Stimulated activated CD4-positive, alpha-beta T cell treated with anti-CD3 and anti-CD28 coated beads, Interleukin-2, amount 100 ng/mL, for 48 hours (primary cell): ENCODE measurements around the gene KDM5A.

Source experiments
- DNase-seq, 2 donors: peaks; one replicate each; pipeline ENCODE4 v3.0.0-alpha.2; 2020

Gene KDM5A

DNA sequence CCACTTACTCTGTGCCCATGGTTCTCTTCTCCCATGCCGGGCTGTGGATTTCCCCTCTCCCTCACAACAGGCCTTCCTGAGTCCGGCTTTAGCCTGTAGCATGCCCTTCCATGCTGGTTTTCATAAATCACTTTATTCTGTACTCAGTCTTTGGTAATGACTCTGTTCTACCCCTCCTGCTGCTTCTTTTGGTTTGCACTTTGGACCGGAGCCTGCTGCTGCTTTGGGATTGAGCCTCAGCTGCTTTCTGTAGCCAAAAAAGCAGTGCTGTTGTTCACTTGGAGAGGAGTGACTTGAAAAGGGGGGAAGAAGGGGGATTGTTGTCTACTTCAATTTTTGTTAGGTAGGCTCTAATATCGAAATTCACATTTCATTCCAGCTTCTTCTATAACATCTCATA is 118.0 kb downstream of the KDM5A start:
- DNase-seq: no peak

- no peak for DNase-seq
These were observed 119.9 kb downstream of the KDM5A start for GRCh38 chr12:269191-269590.

- no peak for DNase-seq
These were observed 120.7 kb downstream of the KDM5A start for GRCh38 chr12:268483-268840.

- no peak for DNase-seq
These were observed 121.3 kb downstream of the KDM5A start for GRCh38 chr12:267581-268482.

DNA sequence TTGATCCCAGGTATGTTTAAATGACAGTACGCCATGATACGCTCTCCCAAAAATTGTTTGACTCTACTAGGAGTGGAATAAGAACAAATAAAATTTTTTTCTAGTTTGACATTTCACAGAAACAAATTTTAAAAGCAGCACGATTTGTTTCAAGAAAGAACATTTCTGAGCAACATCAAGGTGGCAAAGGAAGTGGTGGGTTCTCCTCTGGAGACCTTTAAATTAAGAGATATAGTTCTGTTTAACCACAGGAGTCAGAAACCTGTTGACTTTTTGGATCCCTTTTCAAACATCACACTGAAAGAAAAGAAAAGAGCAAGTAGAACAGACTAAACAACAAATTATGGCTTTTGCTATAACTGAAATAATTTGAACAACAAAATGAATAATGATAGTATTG is 124.0 kb downstream of the KDM5A start:
- DNase-seq: no peak

DNA sequence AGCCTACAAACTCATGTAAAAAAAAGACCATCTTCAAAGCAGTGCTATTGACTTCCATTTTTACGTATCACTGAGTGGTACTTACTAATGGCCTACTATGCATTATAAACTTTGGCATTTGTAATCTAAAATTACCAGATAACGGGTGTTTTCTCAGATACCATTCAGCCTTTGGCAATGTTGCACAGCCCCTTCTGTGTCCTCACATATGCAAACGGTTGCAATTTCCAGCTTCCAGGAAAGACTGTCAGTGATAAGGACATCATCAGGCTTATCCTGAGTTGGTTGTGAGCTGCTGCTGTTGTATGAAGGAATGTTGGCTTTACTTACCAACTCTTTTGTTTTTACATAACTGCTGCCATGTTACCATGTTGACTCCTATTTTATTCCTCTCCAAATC is 124.9 kb downstream of the KDM5A start:
- no peak for DNase-seq

- no peak for DNase-seq
These were observed 125.5 kb downstream of the KDM5A start for GRCh38 chr12:263574-263973.

- DNase-seq: no peak
These were observed 126.3 kb downstream of the KDM5A start, which contains the start of gene SLC6A13 for GRCh38 chr12:262817-263216. Gene SLC6A13 (minus strand): TSS chr12:262836. CDS start chr12:260052, 2,784 bp downstream.

DNA sequence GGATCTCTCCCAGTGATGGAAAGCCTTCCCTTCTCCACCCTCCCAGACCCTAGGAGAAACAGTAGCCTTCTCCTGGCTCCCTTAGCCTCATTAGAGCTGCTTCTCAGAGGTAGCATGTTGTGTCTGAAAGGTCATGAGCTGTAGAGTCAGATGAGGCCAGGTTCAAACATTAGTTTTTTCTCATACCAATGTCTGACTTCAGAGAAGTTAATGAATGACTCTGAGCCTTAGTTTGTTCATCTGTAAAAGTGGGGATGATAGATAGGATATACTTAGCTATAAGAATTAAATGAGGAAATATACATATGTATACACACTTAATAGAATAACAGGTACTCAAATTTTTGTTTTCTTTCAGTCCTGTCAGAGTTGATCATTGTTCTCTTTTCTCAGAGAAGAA is 127.0 kb downstream of the KDM5A start:
- no peak for DNase-seq

DNA sequence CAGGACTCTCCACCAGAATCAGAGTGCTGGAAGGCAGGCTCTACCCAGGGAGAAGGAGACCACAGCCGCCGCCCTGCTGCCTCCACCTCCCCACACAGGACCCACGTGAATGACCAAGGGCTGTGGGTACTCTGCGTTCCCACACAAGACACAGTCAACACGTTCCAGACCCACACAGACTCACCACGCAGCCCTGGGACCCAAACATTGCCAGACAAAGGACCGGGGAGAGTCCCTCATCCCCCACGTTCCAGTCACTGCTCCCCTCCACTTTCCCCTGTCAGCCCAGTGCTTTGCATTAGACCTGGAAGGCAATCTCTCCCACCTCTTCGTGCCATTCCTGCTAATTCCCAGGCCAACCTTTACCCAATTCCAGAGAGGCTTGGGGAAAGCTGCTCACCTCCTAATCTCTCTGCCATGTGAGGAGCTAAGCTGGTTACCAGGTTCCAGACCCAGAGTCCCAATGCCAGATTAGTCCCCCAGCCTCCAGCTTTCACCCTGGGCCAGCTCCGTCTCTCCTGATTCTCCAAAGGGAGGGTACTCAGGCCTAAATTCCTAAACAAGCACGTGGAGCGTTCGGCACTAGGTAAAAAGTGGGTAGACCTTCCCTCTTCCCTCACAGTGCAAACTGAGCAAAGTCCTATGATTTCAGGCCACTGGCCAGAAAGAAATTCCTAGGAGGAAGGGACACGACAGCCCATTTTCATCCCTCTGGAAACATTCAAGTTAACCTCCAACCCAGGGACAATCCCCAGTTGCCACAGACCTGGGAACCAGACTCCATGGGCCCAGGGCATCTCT is 131.4 kb downstream of the KDM5A start:
- DNase-seq: no peak

DNA sequence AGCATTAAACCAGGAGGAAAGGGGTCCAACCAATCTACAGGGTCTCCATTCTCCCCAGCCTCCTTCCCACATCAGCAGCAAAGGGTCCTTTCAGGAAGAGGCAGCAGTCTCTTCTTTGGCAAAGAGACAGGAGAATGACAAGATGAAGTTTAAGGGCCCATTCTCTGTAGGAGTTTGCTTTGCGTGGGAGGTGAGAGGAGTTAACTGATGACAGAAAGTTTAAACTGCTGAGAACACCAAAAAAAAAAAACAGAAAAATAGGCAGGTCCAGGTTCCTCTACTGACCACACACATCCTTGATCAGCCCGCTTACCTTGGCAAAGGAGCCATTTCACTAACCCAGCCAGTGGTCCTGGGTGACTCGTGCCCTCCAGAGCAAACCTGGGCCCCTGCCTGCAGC is 132.2 kb downstream of the KDM5A start:
- DNase-seq: no peak

DNA sequence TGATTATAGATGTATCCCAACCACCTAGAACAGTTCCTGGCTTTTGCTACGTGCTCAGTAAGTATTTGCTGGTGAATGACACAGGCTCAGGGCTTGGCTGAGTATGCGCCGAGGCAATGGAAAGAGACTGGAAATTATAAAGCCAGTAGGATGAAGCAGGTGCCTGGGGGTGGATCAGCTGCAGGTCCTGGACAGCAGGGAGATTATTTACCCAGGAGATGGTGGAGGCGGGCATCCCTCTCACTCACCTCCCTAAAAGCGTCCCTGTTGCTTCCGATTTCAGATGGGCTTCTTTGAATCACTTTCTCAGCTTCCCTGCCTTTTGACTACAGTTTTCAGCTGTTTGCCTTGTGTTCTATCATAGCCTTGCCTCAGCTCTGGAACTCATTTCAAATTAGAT is 132.9 kb downstream of the KDM5A start:
- DNase-seq: no peak

GRCh38 chr12:254912-255311 is 134.2 kb downstream of the KDM5A start:
- no peak for DNase-seq

GRCh38 chr12:254039-254438 is 135.1 kb downstream of the KDM5A start:
- no peak for DNase-seq

DNA sequence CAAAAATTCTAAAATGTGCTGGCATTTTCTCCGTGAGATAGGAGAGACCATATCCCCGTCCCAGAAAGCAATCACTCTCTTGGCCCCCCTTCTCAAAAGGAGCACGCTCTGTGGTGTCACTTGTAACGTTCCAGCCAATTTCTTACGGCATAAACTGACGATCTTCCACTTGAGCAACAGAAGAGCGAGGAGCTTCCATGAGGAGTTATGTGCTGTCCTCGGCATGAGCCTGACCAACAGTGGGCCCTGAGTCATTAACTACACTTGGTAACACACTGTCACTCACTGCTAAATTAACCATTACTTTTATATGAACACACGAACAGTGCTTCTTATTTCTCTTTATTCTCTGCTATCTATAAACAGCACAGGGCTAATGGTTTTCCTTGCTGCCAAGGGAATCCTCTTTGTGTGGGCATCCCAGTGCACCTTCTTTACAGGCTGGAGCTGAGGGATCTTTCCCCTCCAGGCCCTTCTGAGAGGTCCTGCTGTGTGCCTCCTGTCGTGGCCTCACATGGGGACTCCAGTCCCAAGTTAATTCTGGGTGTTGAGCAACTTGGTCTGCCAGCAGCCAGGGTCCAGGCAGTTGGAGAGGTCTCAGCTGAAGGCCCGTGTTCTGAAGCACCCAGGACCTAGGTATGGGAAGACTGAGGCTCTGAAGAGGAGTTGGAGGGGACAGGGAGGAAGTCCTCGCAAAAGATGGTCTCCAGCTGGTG is 135.8 kb downstream of the KDM5A start:
- DNase-seq: no peak

DNA sequence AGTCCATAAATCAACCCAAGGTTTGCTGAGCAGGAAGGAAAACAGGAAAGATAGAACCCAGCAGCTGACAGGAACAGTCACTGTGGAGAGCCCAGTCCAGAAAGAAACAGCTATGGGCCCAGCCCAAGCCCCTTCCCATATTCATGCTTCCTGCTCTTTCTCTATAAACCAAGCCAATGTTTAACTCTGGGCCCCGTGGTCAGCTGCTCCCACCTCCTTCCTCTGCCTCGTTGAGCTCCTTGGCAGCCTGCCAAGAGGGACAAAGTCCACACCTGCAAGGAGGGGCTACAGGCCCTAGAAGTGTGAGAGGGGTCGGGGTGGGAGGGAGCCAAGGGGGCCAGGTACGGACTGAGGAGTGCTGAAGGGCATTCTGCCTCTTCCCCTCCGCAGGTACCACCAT is 136.5 kb downstream of the KDM5A start:
- DNase-seq: no peak

GRCh38 chr12:247271-247670 is 141.8 kb downstream of the KDM5A start:
- DNase-seq: no peak

- DNase-seq: no peak
These were observed 145.7 kb downstream of the KDM5A start for GRCh38 chr12:243381-243780.

- no peak for DNase-seq
These were observed 146.6 kb downstream of the KDM5A start for GRCh38 chr12:242496-242895.

- DNase-seq: no peak
These were observed 147.9 kb downstream of the KDM5A start for GRCh38 chr12:241266-241665.

GRCh38 chr12:240566-240965 is 148.6 kb downstream of the KDM5A start:
- no peak for DNase-seq

GRCh38 chr12:238736-239398 is 150.3 kb downstream of the KDM5A start:
- DNase-seq: no peak

GRCh38 chr12:238116-238515 is 151.0 kb downstream of the KDM5A start:
- no peak for DNase-seq
